HCT116 (cell line): ENCODE data around the gene GRHL3.
"Not testable (repeated sequence)": the region's sequence is repeated elsewhere in the genome, so short reads cannot be mapped to it uniquely, and the experiment has no call there.

Experiments used
- ATF3 ChIP-seq: IDR thresholded peaks from 2 replicates; pipeline ENCODE4 v1.6.1; 2012
- EZH2 ChIP-seq: fragments of 200-600 bp; sonication (generic); IDR thresholded peaks from 2 replicates; pipeline ENCODE4 v1.6.1; 2017; ENCODE audit warnings: antibody characterized with exemption, mixed run types
- EZH2phosphoT487 ChIP-seq: fragments of 200-600 bp; IDR thresholded peaks from 2 replicates; pipeline ENCODE4 v1.6.1; 2018; ENCODE audit warnings: antibody characterized with exemption, borderline replicate concordance
- MAX ChIP-seq: IDR thresholded peaks from 2 replicates; pipeline ENCODE4 v1.6.1; 2012
- POLR2A ChIP-seq: IDR thresholded peaks from 2 replicates; pipeline ENCODE4 v1.7.0; 2011; ENCODE audit warnings: borderline replicate concordance; ENCODE audit not compliant: insufficient read depth, insufficient read length; ENCODE audit errors: extremely low read depth
- POLR2AphosphoS5 ChIP-seq: IDR thresholded peaks from 2 replicates; pipeline ENCODE4 v1.6.1; 2011; ENCODE audit warnings: mild to moderate bottlenecking, low read depth, low read length, moderate library complexity
- RAD21 ChIP-seq: IDR thresholded peaks from 2 replicates; pipeline ENCODE4 v1.6.1; 2012; ENCODE audit warnings: low read depth, mild to moderate bottlenecking
- REST ChIP-seq: IDR thresholded peaks from 2 replicates; pipeline ENCODE4 v1.6.1; 2012; ENCODE audit warnings: low read depth
- SIN3A ChIP-seq: IDR thresholded peaks from 2 replicates; pipeline ENCODE4 v1.6.1; 2012; ENCODE audit warnings: low read depth
- SRF ChIP-seq: IDR thresholded peaks from 2 replicates; pipeline ENCODE4 v1.6.1; 2012; ENCODE audit warnings: low read depth
- TCF7L2 ChIP-seq: IDR thresholded peaks from 2 replicates; pipeline ENCODE4 v1.7.0; 2011; ENCODE audit warnings: borderline replicate concordance, inconsistent platforms; ENCODE audit not compliant: insufficient read depth, insufficient read length; ENCODE audit errors: extremely low read depth
- TF ChIP-seq, protein P1 (sequence below), 3 experiments: fragments of 200-600 bp in 1 of 3; sonication (generic) in 1 of 3; IDR thresholded peaks in 2 of 3; conservative IDR thresholded peaks in 1 of 3; 2 replicates each; pipeline ENCODE4 v1.5.1; 2012 to 2017; ENCODE audit warnings: low read depth in 2 of 3, low read length in 2 of 3, antibody characterized with exemption in 1 of 3, borderline replicate concordance in 1 of 3, control low read depth in 1 of 3, mild to moderate bottlenecking in 1 of 3, mixed read lengths in 1 of 3, mixed run types in 1 of 3, moderate library complexity in 1 of 3; ENCODE audit not compliant: insufficient read depth in 1 of 3

DNA sequence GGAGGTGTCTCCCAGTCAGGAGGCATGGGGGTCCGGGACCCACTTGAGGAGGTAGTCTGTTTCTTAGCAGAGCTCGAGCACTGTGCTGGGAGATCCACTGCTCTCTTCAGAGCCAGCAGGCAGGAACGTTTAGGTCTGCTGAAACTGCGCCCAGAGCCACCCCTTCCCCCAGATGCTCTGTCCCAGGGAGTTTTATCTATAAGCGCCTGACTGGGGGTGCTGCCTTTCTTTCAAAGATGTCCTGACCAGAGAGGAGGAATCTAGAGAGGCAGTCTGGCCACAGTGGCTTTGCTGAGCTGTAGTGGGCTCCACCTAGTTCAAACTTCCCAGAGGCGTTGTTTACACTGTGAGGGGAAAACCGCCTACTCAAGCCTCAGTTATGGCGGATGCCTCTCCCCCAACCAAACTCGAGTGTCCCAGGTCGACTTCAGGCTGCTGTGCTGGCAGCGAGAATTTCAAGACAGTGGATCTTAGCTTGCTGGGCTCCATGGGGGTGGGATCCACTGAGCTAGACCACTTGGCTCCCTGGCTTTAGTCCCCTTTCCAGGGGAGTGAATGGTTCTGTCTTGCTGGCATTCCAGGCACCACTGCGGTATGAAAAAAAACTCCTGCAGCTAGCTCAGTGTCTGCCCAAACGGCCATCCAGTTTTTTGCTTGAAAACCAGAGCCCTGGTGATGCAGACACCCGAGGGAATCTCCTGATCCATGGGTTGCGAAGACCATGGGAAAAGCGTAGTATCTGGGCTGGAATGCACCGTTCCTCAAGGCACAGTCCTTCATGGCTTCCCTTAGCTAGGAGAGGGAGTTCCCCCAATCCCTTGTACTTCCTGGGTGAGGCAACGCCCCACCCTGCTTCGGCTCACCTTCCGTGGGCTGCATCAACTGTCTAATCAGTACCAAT is 44.7 kb upstream of the GRHL3 start:
- TF ChIP-seq SIN3A, EZH2, MAX, POLR2A, SRF, REST, ATF3, TCF7L2, POLR2AphosphoS5, EZH2phosphoT487, RAD21: not testable (repeated sequence)
- TF ChIP-seq, protein P1, sequence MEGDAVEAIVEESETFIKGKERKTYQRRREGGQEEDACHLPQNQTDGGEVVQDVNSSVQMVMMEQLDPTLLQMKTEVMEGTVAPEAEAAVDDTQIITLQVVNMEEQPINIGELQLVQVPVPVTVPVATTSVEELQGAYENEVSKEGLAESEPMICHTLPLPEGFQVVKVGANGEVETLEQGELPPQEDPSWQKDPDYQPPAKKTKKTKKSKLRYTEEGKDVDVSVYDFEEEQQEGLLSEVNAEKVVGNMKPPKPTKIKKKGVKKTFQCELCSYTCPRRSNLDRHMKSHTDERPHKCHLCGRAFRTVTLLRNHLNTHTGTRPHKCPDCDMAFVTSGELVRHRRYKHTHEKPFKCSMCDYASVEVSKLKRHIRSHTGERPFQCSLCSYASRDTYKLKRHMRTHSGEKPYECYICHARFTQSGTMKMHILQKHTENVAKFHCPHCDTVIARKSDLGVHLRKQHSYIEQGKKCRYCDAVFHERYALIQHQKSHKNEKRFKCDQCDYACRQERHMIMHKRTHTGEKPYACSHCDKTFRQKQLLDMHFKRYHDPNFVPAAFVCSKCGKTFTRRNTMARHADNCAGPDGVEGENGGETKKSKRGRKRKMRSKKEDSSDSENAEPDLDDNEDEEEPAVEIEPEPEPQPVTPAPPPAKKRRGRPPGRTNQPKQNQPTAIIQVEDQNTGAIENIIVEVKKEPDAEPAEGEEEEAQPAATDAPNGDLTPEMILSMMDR (IDR thresholded peaks at IDR 0.05 in 2 of 3, conservative IDR thresholded peaks at IDR 0.05 in 1 of 3; ENCODE audit: borderline replicate concordance in 1 of 3, insufficient read depth in 1 of 3, low read depth in 2 of 3, low read length in 2 of 3): not testable (repeated sequence)
